Thymus (tissue), 11 donors: ENCODE data around the gene GPR148. TPM values are rescaled to one million over a fixed set of nuclear protein-coding genes. Genes with fewer than 3 reads are reported as not detected.

Experiments used
- DNase-seq, 9 donors: peaks; one replicate each; pipeline ENCODE4 v3.0.0-alpha.2; 2013; ENCODE audit warnings: low spot score in 9 of 9, low read depth in 6 of 9, missing footprints in 1 of 9
- H3K27ac ChIP-seq, 2 donors: one replicate each; pipeline ENCODE4 v1.5.1; 2013; ENCODE audit warnings: control low read depth in 1 of 2, low read depth in 1 of 2, low read length in 1 of 2, mild to moderate bottlenecking in 1 of 2, moderate library complexity in 1 of 2
- H3K27me3 ChIP-seq, 2 donors: one replicate each; pipeline ENCODE4 v1.5.1; 2013; ENCODE audit warnings: low read length in 1 of 2; ENCODE audit not compliant: control insufficient read depth in 2 of 2, insufficient read depth in 1 of 2
- H3K36me3 ChIP-seq, 2 donors: one replicate each; pipeline ENCODE4 v1.5.1; 2013; ENCODE audit warnings: low read length in 1 of 2, mild to moderate bottlenecking in 1 of 2, moderate library complexity in 1 of 2; ENCODE audit not compliant: control insufficient read depth in 2 of 2, insufficient read depth in 2 of 2
- H3K4me1 ChIP-seq, 2 donors: one replicate each; pipeline ENCODE4 v1.5.1; 2013; ENCODE audit warnings: low read length in 2 of 2; ENCODE audit not compliant: control insufficient read depth in 2 of 2, insufficient read depth in 2 of 2
- H3K4me3 ChIP-seq, 2 donors: one replicate each; pipeline ENCODE4 v1.5.1; 2013; ENCODE audit warnings: low read length in 2 of 2, control low read depth in 1 of 2, mild to moderate bottlenecking in 1 of 2
- H3K9me3 ChIP-seq, 2 donors: one replicate each; pipeline ENCODE4 v1.5.1; 2013; ENCODE audit warnings: low read length in 1 of 2, mild to moderate bottlenecking in 1 of 2; ENCODE audit not compliant: control insufficient read depth in 2 of 2, insufficient read depth in 1 of 2
- WGBS: extraction: QIAGEN DNeasy Blood & Tissue Kit; methylation state at CpG from one replicate; pipeline ENCODE4 v1.1.7; 2013; 5-methylcytosine and 5-hydroxymethylcytosine counted together
- polyA plus RNA-seq: library from polyadenylated mRNA; stranded (reverse); fragments of 200-250 nt; gene quantifications from one replicate; pipeline ENCODE4 v1.2.3, GENCODE V29; 2013
- total RNA-seq: library from RNA; stranded (reverse); fragments of 120-200 nt; gene quantifications from one replicate; pipeline ENCODE4 v1.2.4, GENCODE V29; 2013
- donor health status: healthy.

The GPR148 gene
- total and polyA plus RNA-seq, 2 donors = 0.05 TPM; not detected in 1

- no peak overlapping the region for H3K27ac ChIP-seq
- no peak overlapping the region for H3K4me3 ChIP-seq
- H3K27me3 ChIP-seq = no peaks in the 10 kb centered on the region
- DNase-seq = no peak
- H3K36me3 ChIP-seq = no peaks in the 10 kb centered on the region
- no peaks in the 10 kb centered on the region for H3K9me3 ChIP-seq
- 93% methylated on average over 7 of the region's 7 CpGs for WGBS
- H3K4me1 ChIP-seq = no peaks in the 10 kb centered on the region
These were observed 37.2 kb downstream of the GPR148 start for GRCh38 chr2:130766037-130766436.

GRCh38 chr2:130766711-130767407 lies 38.0 kb downstream of the GPR148 start:
- no peak overlapping the region for H3K27ac ChIP-seq
- no peaks in the 10 kb centered on the region for H3K36me3 ChIP-seq
- WGBS = 85% methylated on average over 12 of the region's 12 CpGs
- no peaks in the 10 kb centered on the region for H3K4me1 ChIP-seq
- H3K4me3 ChIP-seq = no peak overlapping the region
- no peaks in the 10 kb centered on the region for H3K9me3 ChIP-seq
- DNase-seq = no peak
- no peaks in the 10 kb centered on the region for H3K27me3 ChIP-seq

GRCh38 chr2:130767408-130767775 lies 38.5 kb downstream of the GPR148 start:
- no peaks in the 10 kb centered on the region for H3K27me3 ChIP-seq
- no peak overlapping the region for H3K27ac ChIP-seq
- 76% methylated on average over 7 of the region's 7 CpGs for WGBS
- no peaks in the 10 kb centered on the region for H3K9me3 ChIP-seq
- no peaks in the 10 kb centered on the region for H3K4me1 ChIP-seq
- H3K36me3 ChIP-seq = no peaks in the 10 kb centered on the region
- DNase-seq = no peak
- no peak overlapping the region for H3K4me3 ChIP-seq

- Histone ChIP-seq H3K36me3 (no peaks in the 10 kb centered on the region), H3K4me1 (no peaks in the 10 kb centered on the region), H3K27ac (no peak overlapping the region), H3K4me3 (no peak overlapping the region), H3K27me3 (no peaks in the 10 kb centered on the region), H3K9me3 (no peaks in the 10 kb centered on the region)
- no peak for DNase-seq
- WGBS = 89% methylated on average over 17 of the region's 17 CpGs
These were observed 39.5 kb downstream of the GPR148 start for GRCh38 chr2:130768191-130768855.

GRCh38 chr2:130769343-130769907 lies 40.6 kb downstream of the GPR148 start:
- Histone ChIP-seq H3K9me3 (no peaks in the 10 kb centered on the region), H3K4me3 (no peak overlapping the region), H3K4me1 (no peaks in the 10 kb centered on the region), H3K36me3 (no peaks in the 10 kb centered on the region), H3K27me3 (no peaks in the 10 kb centered on the region), H3K27ac (no peak overlapping the region)
- WGBS = 83% methylated on average over 7 of the region's 7 CpGs
- no peak for DNase-seq

GRCh38 chr2:130776550-130776949 lies 47.7 kb downstream of the GPR148 start:
- no peak overlapping the region for H3K27ac ChIP-seq
- no peaks in the 10 kb centered on the region for H3K9me3 ChIP-seq
- no peak for DNase-seq
- no peak overlapping the region for H3K4me3 ChIP-seq
- 60% methylated on average over 4 of the region's 4 CpGs for WGBS
- no peaks in the 10 kb centered on the region for H3K4me1 ChIP-seq
- no peaks in the 10 kb centered on the region for H3K27me3 ChIP-seq
- H3K36me3 ChIP-seq = no peaks in the 10 kb centered on the region

- Histone ChIP-seq H3K4me3 (no peak overlapping the region), H3K36me3 (no peaks in the 10 kb centered on the region), H3K27me3 (no peaks in the 10 kb centered on the region), H3K9me3 (no peaks in the 10 kb centered on the region), H3K4me1 (no peaks in the 10 kb centered on the region), H3K27ac (no peak overlapping the region)
- 97% methylated on average over 9 of the region's 9 CpGs for WGBS
- no peak for DNase-seq
These were observed 49.9 kb downstream of the GPR148 start for GRCh38 chr2:130778781-130779180.

Other genes with a start within 250 kb of the GPR148 start
- gene POTEI, start 219.7 kb upstream of the GPR148 start, total RNA-seq = 0.14 TPM
- gene POTEI, start 219.7 kb upstream of the GPR148 start, polyA plus RNA-seq = 0.14 TPM
- 0.66 TPM for gene CFC1B, start 207.8 kb upstream of the GPR148 start, total RNA-seq
- gene CFC1B, start 207.8 kb upstream of the GPR148 start, polyA plus RNA-seq = not detected
- gene CFC1, start 129.5 kb upstream of the GPR148 start, total RNA-seq = 11.4 TPM
- 2.6 TPM for gene CFC1, start 129.5 kb upstream of the GPR148 start, polyA plus RNA-seq
- 0.09 TPM for gene POTEJ, start 117.6 kb upstream of the GPR148 start, total RNA-seq
- gene POTEJ, start 117.6 kb upstream of the GPR148 start, polyA plus RNA-seq = 0.02 TPM
- gene AMER3, start 26.5 kb downstream of the GPR148 start, total RNA-seq = under 0.01 TPM
- 0.02 TPM for gene AMER3, start 26.5 kb downstream of the GPR148 start, polyA plus RNA-seq
- 2.9 TPM for gene ARHGEF4, start 107.8 kb downstream of the GPR148 start, total RNA-seq
- 6.5 TPM for gene ARHGEF4, start 107.8 kb downstream of the GPR148 start, polyA plus RNA-seq